HG02610 (cell line): Measurements from ENCODE around the gene FAM110C.
"Not testable (repeated sequence)": the region's sequence is repeated elsewhere in the genome, so short reads cannot be mapped to it uniquely, and the experiment has no call there.

Experiments used
- ATAC-seq: cut with Tn5 transposase; IDR thresholded peaks from one replicate; pipeline ENCODE4 v1.9.1; 2021; ENCODE audit warnings: mild to moderate bottlenecking, moderate library complexity; ENCODE audit not compliant: unreplicated experiment

FAM110C gene, protein sequence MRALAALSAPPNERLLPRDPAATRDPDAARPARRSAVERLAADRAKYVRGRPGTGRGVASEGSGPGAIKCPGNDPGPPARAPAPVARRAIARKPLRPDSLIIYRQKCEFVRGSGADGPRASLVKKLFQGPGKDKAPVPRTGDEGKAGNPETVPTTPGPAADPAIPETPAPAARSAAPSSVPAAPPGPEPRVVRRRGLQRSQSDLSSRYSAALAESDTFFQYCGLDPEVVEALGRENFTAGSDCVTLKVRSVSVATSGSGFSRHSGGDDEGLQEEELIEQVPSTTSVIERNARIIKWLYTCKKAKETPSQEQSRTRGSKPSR

DNA sequence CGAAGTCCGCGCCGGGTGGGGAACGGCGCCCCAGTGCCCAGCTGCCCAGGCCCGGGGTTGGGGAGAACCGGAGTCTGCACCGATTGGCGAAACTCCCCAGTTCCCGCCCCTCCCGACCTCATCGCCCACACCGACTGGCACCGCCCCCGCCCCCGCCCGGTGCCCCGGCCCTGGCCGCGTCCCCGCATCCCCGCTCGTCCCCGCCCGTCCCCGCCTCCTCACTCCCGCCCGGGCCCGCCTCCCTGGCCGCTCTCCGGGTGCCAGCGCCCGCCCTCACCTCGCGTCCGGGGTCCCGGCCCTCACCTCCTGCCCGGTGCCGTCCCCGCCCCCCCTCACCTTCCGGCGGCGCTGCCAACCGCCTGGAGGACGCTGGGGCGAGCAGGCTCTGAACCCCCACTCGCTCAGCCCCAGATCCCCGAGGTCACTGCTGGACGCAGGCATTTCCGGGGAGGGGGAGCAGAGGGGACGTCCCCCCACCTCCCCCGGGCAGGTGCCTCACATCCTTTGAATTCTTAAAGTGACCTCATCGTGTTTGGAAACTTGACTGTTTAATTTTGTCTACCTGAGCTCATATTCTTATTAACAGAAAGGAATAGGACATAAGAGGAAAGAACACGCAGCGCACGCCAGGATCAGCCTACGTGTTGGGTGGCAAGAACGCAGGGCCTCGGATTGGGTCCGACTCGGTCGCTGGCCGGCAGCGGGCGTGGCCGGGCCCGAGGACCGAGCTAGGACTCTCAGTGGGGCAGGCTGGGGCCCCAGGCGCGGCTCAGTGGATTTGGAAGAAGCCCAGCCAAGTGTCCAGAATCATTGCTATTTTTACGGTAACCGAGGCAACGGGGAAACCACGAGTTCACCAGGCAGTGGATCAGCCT is at the start of gene FAM110C:
Gene FAM110C (minus strand): TSS at position 35 of the 875 bp plus-strand sequence. CDS start 120 bp downstream, outside the sequence.
- ATAC-seq, result no peak

DNA sequence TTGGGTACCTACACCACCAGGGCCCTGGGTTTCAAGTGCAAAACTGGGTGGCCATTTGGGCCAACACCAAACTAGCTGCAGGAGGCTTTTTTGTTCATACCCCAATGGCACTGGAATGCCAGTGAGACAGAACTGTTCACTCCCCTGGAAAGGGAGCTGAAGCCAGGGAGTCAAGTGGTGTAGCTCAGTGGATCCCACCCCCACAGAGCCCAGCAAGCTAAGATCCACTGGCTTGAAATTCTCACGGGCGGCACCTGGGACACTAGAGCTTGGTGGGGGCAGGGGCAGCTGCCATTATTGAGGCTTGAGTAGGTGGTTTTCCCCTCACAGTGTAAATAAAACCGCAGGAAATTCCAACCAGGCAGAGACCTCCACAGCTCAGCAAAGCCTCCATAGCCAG is 46.0 kb upstream of the FAM110C start:
- no peak for ATAC-seq

DNA sequence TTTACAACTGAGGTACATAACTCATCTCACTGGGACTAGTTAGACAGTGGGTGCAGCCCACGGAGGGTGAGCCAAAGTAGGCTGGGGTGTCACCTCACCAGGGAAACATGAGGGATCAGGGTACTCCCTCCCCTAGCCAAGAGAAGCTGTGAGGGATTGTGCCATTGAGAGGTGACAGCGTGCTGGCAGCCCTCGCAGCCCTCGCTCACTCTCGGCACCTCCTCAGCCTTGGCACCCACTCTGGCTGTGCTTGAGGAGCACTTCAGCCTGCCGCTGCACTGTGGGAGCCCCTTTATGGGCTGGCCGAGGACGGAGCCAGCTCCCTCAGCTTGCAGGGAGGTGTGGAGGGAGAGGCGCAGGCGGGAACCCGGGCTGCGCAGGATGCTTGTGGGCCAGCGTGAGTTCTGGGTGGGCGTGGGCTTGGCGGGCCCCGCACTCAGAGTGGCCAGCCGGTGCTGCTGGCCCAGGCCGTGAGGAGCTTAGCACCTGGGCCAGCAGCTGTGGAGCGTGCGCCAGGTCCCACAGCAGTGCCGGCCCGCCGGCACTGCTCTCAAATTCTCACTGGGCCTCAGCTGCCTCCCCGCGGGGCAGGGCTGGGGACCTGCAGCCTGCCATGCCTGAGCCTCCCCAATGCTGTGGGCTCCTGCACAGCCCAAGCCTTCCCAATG is 44.5 kb upstream of the FAM110C start:
- no peak for ATAC-seq

DNA sequence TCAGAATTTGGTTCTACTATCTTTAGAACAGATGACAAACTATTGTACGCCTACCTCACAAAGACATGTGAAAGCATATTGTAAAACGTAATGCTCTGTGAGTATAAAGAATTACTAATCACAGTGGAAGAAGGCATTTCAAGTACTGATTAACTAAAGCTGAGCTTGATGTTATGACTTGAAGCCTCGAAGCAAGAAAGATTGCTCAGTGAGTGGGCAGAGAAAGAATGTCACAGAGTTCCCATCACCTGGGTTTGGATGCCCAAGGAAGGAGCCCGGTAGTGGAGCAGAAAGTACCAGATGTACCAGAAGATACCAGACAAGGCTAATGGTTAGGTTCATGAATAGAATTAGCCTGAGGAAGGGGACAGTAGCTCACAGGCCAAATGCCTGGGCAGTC is 39.5 kb upstream of the FAM110C start:
- no peak for ATAC-seq

DNA sequence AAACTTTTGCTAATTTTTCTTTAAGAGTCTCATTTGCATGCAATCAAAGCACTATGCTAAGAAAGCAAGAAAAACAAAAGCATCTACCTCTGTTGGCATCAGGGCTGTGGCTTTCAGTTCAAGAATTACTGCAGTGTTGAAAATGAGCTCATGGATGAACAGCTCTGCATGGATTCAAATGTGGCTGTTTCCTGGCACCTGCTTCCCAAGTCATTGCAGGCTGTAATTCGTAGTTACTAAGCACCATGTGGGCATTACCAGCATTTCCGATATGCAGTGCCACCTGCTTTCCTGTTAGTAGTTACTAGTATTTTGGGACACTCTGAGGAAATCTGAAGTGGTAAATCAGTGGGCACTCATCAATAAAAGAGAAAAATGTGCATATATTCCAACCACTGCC is 37.8 kb upstream of the FAM110C start:
- ATAC-seq, result no peak

DNA sequence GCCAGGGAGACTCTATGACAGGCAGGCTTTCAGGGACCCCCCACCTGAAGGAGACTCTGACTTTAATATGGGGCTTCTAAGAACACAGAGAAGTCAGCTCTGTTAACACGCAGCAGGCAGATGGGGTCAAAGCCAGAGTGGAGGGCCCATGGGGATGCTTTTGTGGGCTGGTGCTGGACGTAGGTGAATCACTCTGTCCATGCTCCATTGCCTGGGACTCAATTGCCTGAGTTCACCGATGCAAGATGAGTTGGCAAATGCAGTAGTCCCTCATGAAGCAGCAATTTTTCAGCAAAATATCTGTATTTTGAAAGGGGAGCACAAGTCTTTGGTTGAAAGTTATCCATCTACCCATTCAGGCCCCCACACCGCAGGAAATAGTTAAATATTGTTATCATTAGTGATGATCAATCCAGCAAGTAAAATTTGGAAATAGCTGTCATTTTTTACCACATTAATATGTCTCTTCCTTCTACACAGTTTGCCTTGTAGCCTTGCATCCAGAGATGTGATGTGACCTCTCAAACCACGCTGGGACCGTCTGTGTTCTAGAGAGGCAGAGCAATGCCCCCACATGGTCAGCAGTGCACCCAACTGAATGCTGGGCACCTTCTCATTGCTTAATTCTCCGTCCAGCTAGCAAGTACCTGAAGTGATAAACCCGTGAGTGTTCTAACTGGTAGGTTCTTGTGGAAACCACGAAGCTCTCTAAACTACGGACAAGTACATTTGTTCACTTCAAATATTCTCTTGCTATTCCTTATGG is 34.8 kb upstream of the FAM110C start:
- ATAC-seq, result no peak

DNA sequence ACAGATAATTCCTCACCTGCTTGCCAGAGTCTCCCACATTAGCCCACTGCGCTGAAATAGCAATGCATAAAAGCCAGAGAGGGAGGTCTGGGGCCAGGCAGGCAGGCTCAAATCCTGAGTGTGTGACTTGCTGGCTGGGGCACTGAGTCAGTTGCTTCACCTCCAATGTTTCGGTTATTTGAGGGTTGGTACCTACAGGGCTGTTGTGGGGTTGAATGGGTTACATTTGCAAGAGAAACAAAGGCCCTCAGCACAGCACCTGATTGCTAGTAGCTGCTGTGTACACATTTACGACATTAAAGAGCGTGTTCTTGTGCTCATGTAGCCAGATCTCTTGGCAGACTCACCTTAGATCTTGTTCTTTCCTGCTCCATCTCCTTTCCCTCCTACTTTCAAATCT is 34.1 kb upstream of the FAM110C start:
- ATAC-seq, result no peak

DNA sequence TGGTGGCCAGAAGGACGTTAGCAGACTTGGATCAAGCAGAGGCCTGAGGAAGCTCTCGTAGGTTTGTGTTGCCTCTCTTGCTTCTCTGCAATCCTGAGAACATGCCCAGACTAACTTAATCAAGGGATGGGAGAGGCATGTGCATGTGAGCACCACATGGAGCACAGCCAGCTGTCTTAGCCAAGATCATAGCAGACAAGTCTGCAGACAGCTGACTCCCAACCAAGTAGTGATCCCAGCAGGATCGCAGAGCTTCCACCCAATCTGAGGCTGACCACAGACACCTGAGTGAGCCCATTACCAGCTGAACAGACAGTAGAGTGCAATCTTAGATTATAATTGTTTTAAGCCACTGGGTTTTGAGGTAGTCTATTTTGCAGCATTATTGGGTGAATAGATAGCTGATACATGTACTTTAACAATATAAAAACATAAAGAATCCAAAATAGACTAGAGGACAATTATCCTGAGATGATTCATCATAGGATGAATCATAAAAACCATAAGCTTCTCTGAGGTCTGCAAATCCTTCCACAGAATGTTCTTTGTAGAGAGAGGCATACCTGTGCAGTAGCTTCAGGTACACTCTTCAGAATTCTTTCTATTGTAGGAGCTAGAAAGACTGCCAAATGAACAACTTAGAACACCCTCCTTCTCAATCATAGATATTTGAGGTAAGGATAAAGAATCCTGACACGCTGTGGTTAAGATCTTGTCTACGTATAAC is 25.2 kb upstream of the FAM110C start:
- no peak for ATAC-seq

DNA sequence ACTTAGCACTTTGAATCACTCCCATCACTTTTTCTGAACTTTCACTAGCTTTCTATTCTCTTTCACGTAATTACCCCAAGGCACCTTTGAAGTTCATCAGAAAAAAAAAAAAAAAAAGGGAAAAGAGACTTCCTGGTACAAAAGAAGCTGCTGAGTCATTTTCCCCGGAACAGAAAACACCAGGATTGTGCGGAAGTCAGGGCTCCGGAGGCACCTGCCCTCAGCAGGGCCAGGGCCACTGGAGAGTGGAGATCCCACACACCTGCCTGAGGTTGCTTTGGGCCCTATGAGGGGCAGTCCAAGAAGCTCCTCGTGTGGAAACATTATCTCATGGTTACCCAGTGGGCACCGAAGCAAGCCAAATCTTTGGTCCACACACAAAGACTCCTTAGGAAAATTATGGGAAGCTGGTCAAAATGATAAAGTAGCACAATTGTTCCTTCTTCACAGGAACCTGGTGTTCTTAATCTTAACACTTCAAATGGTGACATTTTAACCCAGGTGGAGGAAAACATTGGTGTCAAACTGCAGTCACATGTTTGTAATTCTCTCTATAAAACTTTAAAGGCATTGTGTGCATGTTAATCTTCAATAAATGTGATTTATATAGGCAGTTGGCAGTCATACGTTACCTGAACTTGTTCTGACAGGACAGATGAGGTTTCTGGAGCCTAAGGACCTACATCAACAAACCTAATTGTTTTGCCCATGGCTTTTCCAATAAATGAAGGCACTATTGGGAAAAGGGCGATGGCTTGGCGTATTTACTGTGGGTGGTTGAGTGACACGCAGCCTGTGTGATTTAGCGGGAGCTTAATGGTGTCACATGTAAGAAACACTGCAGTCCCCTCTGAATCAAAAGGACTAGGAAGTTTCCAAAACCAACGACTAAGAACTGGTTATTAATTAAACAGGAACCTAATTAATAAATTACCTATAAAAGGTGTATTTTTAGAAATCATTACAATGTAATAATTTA is 23.4 kb upstream of the FAM110C start:
- no peak for ATAC-seq

DNA sequence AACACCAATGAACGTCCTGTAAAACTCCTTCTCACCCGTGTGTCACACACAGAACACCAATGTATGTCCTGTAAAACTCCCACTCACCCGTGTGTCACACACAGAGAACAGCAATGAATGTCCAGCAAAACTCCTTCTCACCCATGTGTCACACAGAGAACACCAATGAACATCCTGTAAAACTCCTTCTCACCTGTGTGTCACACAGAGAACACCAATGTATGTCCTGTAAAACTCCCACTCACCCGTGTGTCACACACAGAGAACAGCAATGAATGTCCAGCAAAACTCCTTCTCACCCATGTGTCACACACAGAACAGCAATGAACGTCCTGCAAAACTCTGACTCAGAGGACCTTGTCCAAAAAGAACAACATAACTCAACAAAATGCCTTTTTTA is 22.3 kb upstream of the FAM110C start:
- not testable (repeated sequence) for ATAC-seq

DNA sequence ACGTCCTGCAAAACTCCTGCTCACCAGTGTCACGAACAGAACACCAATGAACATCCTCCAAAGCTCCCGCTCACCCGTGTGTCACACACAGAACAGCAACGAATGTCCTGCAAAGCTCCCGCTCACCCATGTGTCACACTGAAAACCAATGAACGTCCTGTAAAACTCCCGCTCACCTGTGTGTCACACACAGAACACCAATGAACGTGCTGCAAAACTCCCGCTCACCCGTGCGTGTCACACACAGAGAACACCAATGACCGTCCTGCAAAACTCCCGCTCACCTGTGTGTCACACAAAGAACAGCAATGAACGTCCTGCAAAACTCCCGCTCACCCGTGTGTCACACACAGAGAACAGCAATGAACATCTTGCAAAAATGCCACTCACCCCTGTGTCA is 20.5 kb upstream of the FAM110C start:
- ATAC-seq, result no peak

DNA sequence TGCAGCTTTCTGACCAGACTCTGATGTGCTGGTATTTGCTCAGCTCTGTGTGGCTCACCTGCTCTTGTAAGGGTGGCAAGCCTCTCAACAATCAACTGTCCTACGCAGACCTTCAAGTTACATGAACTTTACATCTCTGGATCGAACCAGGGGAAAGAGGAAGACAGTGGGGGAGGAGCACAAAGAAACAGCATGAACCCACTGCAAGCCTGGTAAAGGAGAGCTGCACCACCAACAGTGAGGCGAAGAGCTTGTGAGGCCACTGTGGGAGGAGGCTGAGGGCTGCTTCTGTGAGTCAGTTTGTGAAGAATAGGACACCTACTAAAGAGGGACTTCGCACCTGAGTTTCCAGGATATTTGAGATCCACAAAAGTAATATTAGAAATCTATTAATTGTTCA is 18.8 kb upstream of the FAM110C start:
- ATAC-seq, result no peak

DNA sequence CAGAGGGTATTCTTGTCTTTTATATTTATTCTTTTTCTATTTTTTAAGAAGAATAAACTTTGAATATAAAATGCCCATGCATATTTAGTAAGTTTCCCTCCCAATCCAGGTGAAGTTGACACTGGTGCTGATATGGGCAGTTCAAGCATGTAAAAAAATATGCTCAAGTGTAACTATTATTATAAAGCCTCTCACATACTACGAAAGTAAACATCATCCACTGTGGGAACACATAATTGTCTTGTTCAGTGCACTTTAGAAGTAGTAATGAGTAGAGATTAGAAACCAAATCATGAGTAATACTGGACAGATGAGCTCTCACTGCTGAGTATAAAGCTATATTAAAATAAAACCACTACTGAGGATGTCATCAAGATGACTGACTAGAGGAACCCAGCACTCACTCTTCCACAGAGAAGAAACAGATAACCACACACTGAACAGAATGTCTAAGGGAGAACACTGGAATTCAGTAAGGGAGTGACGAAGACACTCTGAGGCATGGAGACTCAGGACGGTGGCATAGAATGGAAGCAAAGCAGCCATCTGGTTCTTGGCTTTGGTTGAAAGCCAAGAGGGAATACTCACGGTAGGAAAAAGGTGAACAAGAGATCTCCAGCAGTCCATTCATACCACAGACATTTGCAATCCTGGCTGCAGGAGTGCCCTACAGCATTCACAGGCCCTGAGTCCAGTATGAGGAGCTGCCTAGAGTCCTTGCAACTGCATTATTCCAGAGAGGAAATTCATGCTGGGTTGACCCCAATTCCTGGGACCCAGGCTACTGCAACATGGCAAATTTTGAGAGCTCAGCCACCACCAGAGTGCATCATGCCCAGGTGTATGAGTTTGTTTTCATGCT is 9.5 kb upstream of the FAM110C start:
- ATAC-seq, result no peak

DNA sequence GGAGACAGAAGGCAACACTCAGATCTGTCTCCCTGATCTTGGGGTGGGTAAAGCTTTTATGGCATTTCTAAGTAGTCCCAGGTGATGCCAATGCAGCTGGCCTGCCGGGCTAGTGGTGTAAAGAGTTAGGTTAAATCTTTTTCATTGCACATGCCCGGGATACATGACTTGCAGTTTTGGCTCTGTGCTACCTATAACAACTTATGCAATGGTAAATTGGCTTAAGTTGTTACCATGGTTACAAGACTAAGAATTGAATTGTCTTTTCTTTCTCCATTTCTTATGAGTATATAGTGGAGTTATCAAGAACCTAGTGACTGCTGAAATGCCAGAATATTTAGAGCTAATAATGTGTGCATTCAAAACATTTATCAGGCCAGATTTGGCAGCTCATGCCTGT is 5.3 kb upstream of the FAM110C start:
- ATAC-seq, result no peak

DNA sequence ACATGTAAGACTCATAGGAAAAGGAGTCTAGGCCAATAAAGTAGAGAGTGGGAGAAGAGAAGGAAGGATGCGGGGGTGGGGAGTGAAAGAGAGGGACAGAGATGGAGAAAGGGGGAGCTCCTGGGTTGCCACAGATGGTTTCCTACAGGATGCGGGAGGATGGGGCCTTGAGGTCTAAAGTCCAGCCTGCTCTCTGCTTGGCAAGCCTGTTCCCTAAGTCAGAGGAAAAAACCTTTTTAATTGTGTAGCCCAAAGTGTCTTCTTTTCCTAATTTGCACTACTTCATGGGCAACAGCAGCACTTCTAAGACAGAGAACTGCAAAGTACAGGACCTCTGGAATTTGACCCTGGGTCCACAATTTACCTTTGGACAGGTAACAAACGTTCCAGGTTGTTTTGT is 1.4 kb upstream of the FAM110C start:
- ATAC-seq, result no peak

DNA sequence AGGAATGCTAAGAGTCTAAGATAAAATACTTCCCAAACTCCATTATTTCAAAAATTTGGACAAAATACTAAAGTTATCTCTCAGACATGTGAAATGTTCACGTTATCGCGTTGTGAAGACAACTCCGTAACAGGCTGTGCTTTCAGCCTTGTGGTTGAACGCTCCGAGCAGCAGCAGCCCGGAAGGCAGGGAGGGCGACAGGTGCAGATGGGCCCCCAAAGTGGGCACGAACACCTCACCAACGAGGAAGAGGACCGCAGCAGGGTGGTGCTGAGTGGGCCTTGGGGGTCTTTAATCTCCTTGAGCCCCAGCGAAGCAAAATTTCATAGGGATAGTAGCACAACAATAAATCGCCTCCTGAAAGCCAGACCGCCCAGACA is 1.0 kb upstream of the FAM110C start:
- no peak for ATAC-seq

DNA sequence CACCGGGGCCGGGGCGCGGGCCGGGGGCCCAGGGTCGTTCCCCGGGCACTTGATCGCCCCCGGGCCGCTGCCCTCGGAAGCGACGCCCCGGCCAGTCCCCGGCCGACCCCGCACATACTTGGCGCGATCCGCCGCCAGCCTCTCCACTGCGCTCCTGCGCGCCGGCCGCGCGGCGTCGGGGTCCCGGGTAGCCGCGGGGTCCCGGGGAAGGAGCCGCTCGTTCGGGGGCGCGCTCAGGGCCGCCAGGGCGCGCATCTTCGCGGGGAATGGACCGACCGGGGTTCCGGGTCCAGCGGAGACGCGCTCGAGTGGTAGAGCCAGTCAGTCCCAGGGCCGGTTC is 204 bp downstream of the FAM110C start:
- ATAC-seq, result no peak

DNA sequence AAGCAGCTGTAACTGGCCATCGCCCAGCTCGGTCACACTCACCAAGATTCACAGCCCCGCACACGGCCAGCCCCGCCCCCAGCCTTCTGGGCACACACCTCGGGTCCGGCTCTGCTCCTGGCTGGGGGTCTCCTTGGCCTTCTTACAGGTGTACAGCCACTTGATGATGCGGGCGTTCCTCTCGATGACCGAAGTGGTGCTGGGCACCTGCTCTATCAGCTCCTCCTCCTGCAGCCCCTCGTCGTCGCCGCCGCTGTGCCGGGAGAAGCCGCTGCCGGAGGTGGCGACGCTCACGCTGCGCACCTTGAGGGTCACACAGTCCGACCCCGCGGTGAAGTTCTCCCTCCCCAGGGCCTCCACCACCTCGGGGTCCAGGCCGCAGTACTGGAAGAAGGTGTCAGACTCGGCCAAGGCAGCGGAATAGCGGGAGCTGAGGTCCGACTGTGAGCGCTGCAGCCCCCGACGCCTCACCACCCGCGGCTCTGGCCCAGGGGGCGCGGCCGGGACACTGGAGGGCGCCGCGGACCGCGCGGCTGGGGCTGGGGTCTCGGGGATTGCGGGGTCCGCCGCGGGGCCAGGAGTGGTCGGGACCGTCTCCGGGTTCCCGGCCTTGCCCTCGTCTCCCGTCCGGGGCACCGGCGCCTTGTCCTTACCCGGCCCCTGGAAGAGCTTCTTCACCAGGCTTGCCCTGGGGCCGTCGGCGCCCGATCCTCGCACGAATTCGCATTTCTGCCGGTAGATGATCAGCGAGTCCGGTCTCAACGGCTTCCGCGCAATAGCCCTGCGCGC is 769 bp downstream of the FAM110C start:
- ATAC-seq, result no peak
